Body of pancreas (tissue), 4 donors: ENCODE results near the gene SEMA4D.

ENCODE experiments used
- CTCF ChIP-seq, 7 experiments: fragments of 450-650 bp in 4 of 7; fragments of 200-600 bp in 3 of 7; sonication (generic) in 3 of 7; IDR thresholded peaks; one replicate each; pipeline ENCODE4 v1.5.1; 2016 to 2019; ENCODE audit warnings: antibody characterized with exemption in 7 of 7
- POLR2A ChIP-seq, 3 donors: fragments of 450-650 bp; IDR thresholded peaks; one replicate each; pipeline ENCODE4 v1.6.1; 2016; ENCODE audit warnings: antibody characterized with exemption in 3 of 3, mild to moderate bottlenecking in 2 of 3

- no peak for TF ChIP-seq CTCF (IDR thresholded peaks at IDR 0.05)
- no peak for TF ChIP-seq POLR2A (IDR thresholded peaks at IDR 0.05)
Observed at GRCh38 chr9:89352451-89352850, 145.5 kb downstream of the SEMA4D start.
